A673 (cell line): Measurements from ENCODE around the gene NCAPH2. TPM values are rescaled to one million over a fixed set of nuclear protein-coding genes. Genes with fewer than 3 reads are reported as not detected.

ENCODE experiments used
- BruUV-seq: library from RNA; stranded (reverse); fragments of 400-500 nt; replicated peaks from 2 replicates; lab custom pipeline; 2021; lab: Mats Ljungman, UMichigan
- CTCF ChIA-PET: fragments of 300-600 bp; sonication (Branson Sonifier 250); formaldehyde crosslinking; loops from one replicate; lab custom pipeline; 2022; ENCODE audit warnings: antibody characterized with exemption; lab: Charles Lee
- POLR2A ChIA-PET: fragments of 300-600 bp; sonication (Branson Sonifier 250); formaldehyde crosslinking; loops from one replicate; lab custom pipeline; 2022; ENCODE audit warnings: antibody characterized with exemption; ENCODE audit not compliant: low non-redundant PET; lab: Charles Lee
- DNase-seq: peaks from one replicate; pipeline ENCODE4 v3.0.0-alpha.2; 2015; ENCODE audit warnings: low spot score
- H3K27ac ChIP-seq: fragments of 200-600 bp; sonication (generic); 2 replicates; pipeline ENCODE4 v1.5.1; 2016; ENCODE audit warnings: mixed run types, low read depth, mild to moderate bottlenecking, mixed read lengths, antibody characterized with exemption, low read length; ENCODE audit not compliant: poor library complexity, severe bottlenecking
- H3K27me3 ChIP-seq: fragments of 200-600 bp; sonication (generic); replicated peaks from 2 replicates; pipeline ENCODE4 v1.6.1; 2017; ENCODE audit warnings: mixed run types, low read depth, mild to moderate bottlenecking, mixed read lengths, antibody characterized with exemption, low read length; ENCODE audit not compliant: insufficient read depth, poor library complexity
- H3K36me3 ChIP-seq: fragments of 200-600 bp; sonication (generic); 2 replicates; pipeline ENCODE4 v1.6.1; 2016; ENCODE audit warnings: mixed run types, mild to moderate bottlenecking, mixed read lengths, antibody characterized with exemption, low read length; ENCODE audit not compliant: insufficient read depth, poor library complexity, severe bottlenecking
- H3K4me1 ChIP-seq: fragments of 200-600 bp; sonication (generic); 2 replicates; pipeline ENCODE4 v1.6.1; 2017; ENCODE audit warnings: mixed run types, mild to moderate bottlenecking, mixed read lengths, antibody characterized with exemption, low read length; ENCODE audit not compliant: insufficient read depth, poor library complexity, severe bottlenecking
- H3K4me3 ChIP-seq: fragments of 200-600 bp; sonication (generic); 2 replicates; pipeline ENCODE4 v1.5.1; 2016; ENCODE audit warnings: low read depth, mixed run types, mild to moderate bottlenecking, mixed read lengths, low read length; ENCODE audit not compliant: poor library complexity, severe bottlenecking
- H3K9me3 ChIP-seq: fragments of 200-600 bp; sonication (generic); 2 replicates; pipeline ENCODE4 v1.6.1; 2016; ENCODE audit warnings: mixed run types, low read depth, mild to moderate bottlenecking, mixed read lengths, antibody characterized with exemption, low read length; ENCODE audit not compliant: poor library complexity, severe bottlenecking
- EZH2 ChIP-seq: fragments of 200-600 bp; sonication (generic); IDR thresholded peaks from 2 replicates; pipeline ENCODE4 v1.6.1; 2017; ENCODE audit warnings: borderline replicate concordance, low read depth, mild to moderate bottlenecking, mixed read lengths, antibody characterized with exemption, low read length; ENCODE audit not compliant: poor library complexity, severe bottlenecking
- intact Hi-C: fragments of 100-400 bp; cut with micrococcal nuclease; formaldehyde crosslinking; loops from one replicate; pipeline ENCODE4 v1.10.0; 2022; ENCODE audit not compliant: unreplicated experiment
- total RNA-seq: library from RNA; stranded (reverse); gene quantifications from 2 replicates; pipeline ENCODE4 v1.2.3, GENCODE V29; 2021
- TF ChIP-seq, protein P1 (sequence below): fragments of 300-800, 200-600 bp; sonication (generic); conservative IDR thresholded peaks from 2 replicates; pipeline ENCODE4 v1.5.1; 2017; ENCODE audit warnings: low read depth, mild to moderate bottlenecking, antibody characterized with exemption, low read length, moderate library complexity, mixed read lengths

Gene NCAPH2
- total RNA-seq, 1 experiment from 2014 or later, result 135 TPM

DNA sequence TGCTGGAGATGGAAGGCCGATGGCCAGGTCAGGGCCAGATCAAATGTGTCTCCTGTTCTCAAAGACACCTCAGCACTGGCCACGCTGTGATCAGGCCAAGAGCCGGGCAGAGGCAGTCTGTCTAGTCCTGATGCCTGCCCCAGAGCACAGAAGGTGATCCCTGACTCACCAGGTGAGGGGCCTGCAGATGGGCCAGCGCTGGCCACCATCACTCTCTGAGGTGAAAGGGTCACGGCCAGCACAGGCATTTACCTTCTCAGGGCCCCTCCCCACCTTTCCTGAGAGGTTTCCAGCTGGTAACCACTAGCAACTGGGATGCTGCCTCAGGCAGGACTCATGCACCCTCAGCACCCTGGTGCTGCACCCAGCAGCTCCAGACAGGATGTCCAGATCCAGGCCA, 36.1 kb upstream of the NCAPH2 start:
- POLR2A ChIA-PET, result no interaction called here
- Histone ChIP-seq H3K4me1 (peaks cover 32% of the 10 kb centered on the region), H3K4me3 (no peak overlapping the region), H3K9me3 (no peaks in the 10 kb centered on the region), H3K27ac (no peak overlapping the region), H3K36me3 (peaks cover 7% of the 10 kb centered on the region), H3K27me3 (no peaks in the 10 kb centered on the region)
- no TSS peak for BruUV-seq
- intact Hi-C loops, result no loop called here
- CTCF ChIA-PET, result no interaction called here
- TF ChIP-seq EZH2, result no peak
- TF ChIP-seq, protein P1, sequence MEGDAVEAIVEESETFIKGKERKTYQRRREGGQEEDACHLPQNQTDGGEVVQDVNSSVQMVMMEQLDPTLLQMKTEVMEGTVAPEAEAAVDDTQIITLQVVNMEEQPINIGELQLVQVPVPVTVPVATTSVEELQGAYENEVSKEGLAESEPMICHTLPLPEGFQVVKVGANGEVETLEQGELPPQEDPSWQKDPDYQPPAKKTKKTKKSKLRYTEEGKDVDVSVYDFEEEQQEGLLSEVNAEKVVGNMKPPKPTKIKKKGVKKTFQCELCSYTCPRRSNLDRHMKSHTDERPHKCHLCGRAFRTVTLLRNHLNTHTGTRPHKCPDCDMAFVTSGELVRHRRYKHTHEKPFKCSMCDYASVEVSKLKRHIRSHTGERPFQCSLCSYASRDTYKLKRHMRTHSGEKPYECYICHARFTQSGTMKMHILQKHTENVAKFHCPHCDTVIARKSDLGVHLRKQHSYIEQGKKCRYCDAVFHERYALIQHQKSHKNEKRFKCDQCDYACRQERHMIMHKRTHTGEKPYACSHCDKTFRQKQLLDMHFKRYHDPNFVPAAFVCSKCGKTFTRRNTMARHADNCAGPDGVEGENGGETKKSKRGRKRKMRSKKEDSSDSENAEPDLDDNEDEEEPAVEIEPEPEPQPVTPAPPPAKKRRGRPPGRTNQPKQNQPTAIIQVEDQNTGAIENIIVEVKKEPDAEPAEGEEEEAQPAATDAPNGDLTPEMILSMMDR, result no peak
- no peak for DNase-seq

DNA sequence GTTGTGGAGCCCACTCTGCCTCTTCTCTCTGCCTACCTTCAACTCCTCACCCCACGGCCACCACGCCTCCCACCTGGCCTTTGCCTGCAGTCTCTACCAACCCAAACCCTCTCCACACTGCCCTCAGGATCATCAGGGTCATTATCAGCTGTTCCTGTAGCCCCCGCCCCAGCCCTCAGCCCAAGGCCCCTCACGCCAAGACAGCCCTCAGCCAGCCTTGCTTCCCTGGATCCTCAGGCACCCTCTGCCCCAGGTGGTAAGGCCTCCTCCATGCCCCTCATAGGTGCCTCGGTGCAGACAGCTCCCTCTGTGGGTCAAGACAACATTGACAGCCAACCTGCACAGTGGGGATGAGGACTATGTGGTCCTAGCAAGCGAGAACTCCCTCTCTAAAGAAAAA, 34.9 kb upstream of the NCAPH2 start:
- intact Hi-C loops, result no loop called here
- BruUV-seq, result no TSS peak
- H3K4me1 ChIP-seq, result peaks cover 32% of the 10 kb centered on the region
- TF ChIP-seq, protein P1, result peak; percentile 49
- no peak for TF ChIP-seq EZH2
- peak overlapping the region; percentile 84 for H3K4me3 ChIP-seq
- no peaks in the 10 kb centered on the region for H3K36me3 ChIP-seq
- no peaks in the 10 kb centered on the region for H3K9me3 ChIP-seq
- ChIA-PET CTCF (no interaction called here), POLR2A (interaction anchor here (0.6 kb wide), 1 partner anchor 20 kb away, joined by 5 read pairs; no protein-coding TSS in a partner anchor)
- no peak overlapping the region for H3K27ac ChIP-seq
- H3K27me3 ChIP-seq, result no peaks in the 10 kb centered on the region
- no peak for DNase-seq

DNA sequence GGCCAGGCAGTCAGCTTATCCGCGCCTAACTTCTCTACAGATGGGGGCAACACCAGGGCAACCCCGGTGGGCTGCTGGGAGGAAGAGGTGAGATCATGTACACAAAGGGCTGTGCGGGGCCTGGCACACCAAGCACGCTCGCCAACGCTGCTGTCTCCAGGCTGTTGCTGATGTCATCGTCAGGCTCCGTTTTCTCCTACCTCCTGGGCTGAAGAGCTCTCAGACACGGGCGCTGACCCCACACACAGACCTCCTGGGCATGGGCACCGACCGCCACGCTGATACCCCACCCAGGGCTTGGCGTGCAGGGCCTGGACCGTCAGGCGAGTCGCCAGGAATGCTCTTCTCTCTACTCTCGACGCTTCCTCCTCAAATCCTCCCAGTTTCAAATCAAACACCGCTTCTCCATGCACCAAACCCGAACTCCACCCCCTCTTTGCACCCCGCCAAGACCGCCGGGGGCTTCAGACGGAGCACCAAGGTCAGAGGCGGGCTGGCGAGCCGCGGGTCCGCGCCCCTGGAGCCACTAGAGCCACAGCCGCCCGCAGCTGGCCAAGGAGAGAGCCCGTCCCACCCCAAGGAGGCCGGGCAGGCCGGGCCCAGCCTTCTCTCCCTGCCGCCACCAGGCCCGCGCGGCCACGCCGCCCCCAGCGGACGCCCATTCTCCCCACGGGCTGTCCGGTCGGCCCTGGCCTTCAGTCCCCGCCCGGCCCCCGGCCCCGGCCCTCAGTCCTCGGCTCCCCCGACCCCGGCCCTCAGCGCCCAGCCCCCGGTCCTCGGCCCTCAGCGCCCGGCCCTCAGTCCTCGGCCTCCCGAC, 34.0 kb upstream of the NCAPH2 start:
- BruUV-seq, result no TSS peak
- no peaks in the 10 kb centered on the region for H3K9me3 ChIP-seq
- ChIA-PET POLR2A (no interaction called here), CTCF (no interaction called here)
- no peaks in the 10 kb centered on the region for H3K36me3 ChIP-seq
- peaks cover 32% of the 10 kb centered on the region for H3K4me1 ChIP-seq
- H3K27ac ChIP-seq, result peak overlapping the region; percentile 75
- peak overlapping the region; percentile 84 for H3K4me3 ChIP-seq
- no peaks in the 10 kb centered on the region for H3K27me3 ChIP-seq
- no peak for DNase-seq
- no peak for TF ChIP-seq EZH2
- TF ChIP-seq, protein P1, result no peak
- intact Hi-C loops, result no loop called here
